HepG2 (cell line): ENCODE results near the gene AGAP1. TPM values are rescaled to one million over a fixed set of nuclear protein-coding genes. Genes with fewer than 3 reads are reported as not detected.

Experiments
- BHLHE40 ChIP-seq: IDR thresholded peaks from 2 replicates; pipeline ENCODE4 v1.6.1; 2011; ENCODE audit warnings: low read length, improper control_type of control experiment
- CREM ChIP-seq, 2 experiments: sonication (generic) in 1 of 2; formaldehyde crosslinking in 1 of 2; IDR thresholded peaks; 2 replicates each; pipeline versions ENCODE4 v1.4.0 to v1.6.1; 2016 to 2020; ENCODE audit warnings: antibody characterized with exemption in 1 of 2, mild to moderate bottlenecking in 1 of 2, missing genetic modification reagents in 1 of 2
- CSRNP1 ChIP-seq: sonication (generic); formaldehyde crosslinking; IDR thresholded peaks from 2 replicates; pipeline ENCODE4 v1.8.1; 2023; ENCODE audit warnings: mild to moderate bottlenecking, missing genetic modification reagents
- ETV6 ChIP-seq: sonication (generic); formaldehyde crosslinking; conservative IDR thresholded peaks from 2 replicates; pipeline ENCODE4 v1.4.0; 2020; ENCODE audit warnings: missing genetic modification reagents
- IRF9 ChIP-seq: sonication (generic); formaldehyde crosslinking; IDR thresholded peaks from 2 replicates; pipeline ENCODE4 v1.8.0; 2022; ENCODE audit warnings: missing genetic modification reagents, mild to moderate bottlenecking, borderline replicate concordance
- KMT2B ChIP-seq: IDR thresholded peaks from 2 replicates; pipeline ENCODE4 v1.6.1; 2016; ENCODE audit warnings: missing genetic modification reagents, missing compliant biosample characterization
- PCBP1 ChIP-seq: fragments of 200-400 bp; formaldehyde crosslinking; IDR thresholded peaks from 2 replicates; pipeline ENCODE4 v1.6.1; 2017; ENCODE audit warnings: mild to moderate bottlenecking, low read depth, low read length, borderline replicate concordance
- RARA ChIP-seq: IDR thresholded peaks from 2 replicates; pipeline ENCODE4 v1.6.1; 2016; ENCODE audit warnings: missing genetic modification reagents, missing compliant biosample characterization
- SOX5 ChIP-seq: IDR thresholded peaks from 2 replicates; pipeline ENCODE4 v1.6.1; 2016; ENCODE audit warnings: borderline replicate concordance
- SOX6 ChIP-seq, 2 experiments: fragments of 450-650 bp in 1 of 2; sonication (generic) in 1 of 2; formaldehyde crosslinking in 1 of 2; IDR thresholded peaks; 2 replicates each; pipeline versions ENCODE4 v1.4.0 to v1.6.1; 2017 to 2020; ENCODE audit warnings: antibody characterized with exemption in 1 of 2, mild to moderate bottlenecking in 1 of 2, missing genetic modification reagents in 1 of 2
- TCF7 ChIP-seq: sonication (generic); IDR thresholded peaks from 2 replicates; pipeline ENCODE4 v1.6.1; 2016; ENCODE audit warnings: antibody characterized with exemption, low read depth
- ZC3H4 ChIP-seq: sonication (generic); formaldehyde crosslinking; IDR thresholded peaks from 2 replicates; pipeline ENCODE4 v1.4.0; 2020; ENCODE audit warnings: missing genetic modification reagents, borderline replicate concordance
- ZNF609 ChIP-seq: sonication (generic); formaldehyde crosslinking; IDR thresholded peaks from 2 replicates; pipeline ENCODE4 v1.4.0; 2020; ENCODE audit warnings: mild to moderate bottlenecking, missing genetic modification reagents, borderline replicate concordance
- ZNF687 ChIP-seq: sonication (generic); formaldehyde crosslinking; IDR thresholded peaks from 2 replicates; pipeline ENCODE4 v1.5.1; 2020; ENCODE audit warnings: mild to moderate bottlenecking, missing genetic modification reagents, moderate library complexity
- polyA plus RNA-seq, 8 experiments: library from polyadenylated mRNA; depleted of rRNA in 3 of 8; stranded (reverse) in 7 of 8; unstranded in 1 of 8; fragments of >200 nt; fragmentation: Illumina TruSeq in 4 of 8; extraction: Trizol in 4 of 8; gene quantifications; 2 replicates each; pipeline versions ENCODE4 v1.2.1 to v1.2.3, GENCODE V29; 2011 to 2016; ENCODE audit warnings: low read depth in 4 of 8, missing spikeins in 1 of 8, mixed read lengths in 1 of 8; ENCODE audit not compliant: insufficient read depth in 1 of 8
- total RNA-seq, 5 experiments: library from RNA; depleted of rRNA; stranded (reverse); fragments of >200 nt; fragmentation: Illumina TruSeq; extraction: Trizol; gene quantifications; 2 replicates each; pipeline ENCODE4 v1.2.3, GENCODE V29; 2016; ENCODE audit warnings: low read depth in 1 of 5

Gene AGAP1
- total and polyA plus RNA-seq, 2 of the 13 experiments (the other 11 are each of a cell fraction or from before 2014, with no cell fraction given), result 21.2 to 32.7 TPM

- TF ChIP-seq SOX6 (IDR thresholded peaks at IDR 0.05) (no peak), SOX6 (CRISPR knock-in tag; IDR thresholded peaks at IDR 0.05) (peak; percentile 75), RARA (CRISPR knock-in tag) (0 out of 2 replicates have a peak, but pooled peaks have one; percentile 26), CSRNP1 (CRISPR knock-in tag) (no peak), TCF7 (peak; percentile 80), IRF9 (no peak), KMT2B (CRISPR knock-in tag) (no peak), SOX5 (CRISPR knock-in tag) (peak; percentile 67; the same call in 1 of the 2 replicates), ETV6 (no peak), ZC3H4 (CRISPR knock-in tag) (no peak), CREM (IDR thresholded peaks at IDR 0.05) (no peak), CREM (CRISPR knock-in tag; IDR thresholded peaks at IDR 0.05) (no peak), ZNF609 (CRISPR knock-in tag) (no peak), ZNF687 (CRISPR knock-in tag) (peak; percentile 16; the same call in 1 of the 2 replicates), PCBP1 (no peak), BHLHE40 (0 out of 2 replicates have a peak, but pooled peaks have one; percentile 34)
Measured at GRCh38 chr2:236173036-236173728, 679.3 kb downstream of the AGAP1 start (continued).
